HepG2 (cell line): Measurements from ENCODE around the gene ZNF584. TPM values are rescaled to one million over a fixed set of nuclear protein-coding genes. Genes with fewer than 3 reads are reported as not detected.

Source experiments
- ATAC-seq: fragments of 200-7000 bp; cut with Tn5 transposase; 3 replicates; pipeline ENCODE4 v1.9.1; 2020; ENCODE audit warnings: mild to moderate bottlenecking, moderate library complexity
- BruUV-seq: library from RNA; stranded (reverse); fragments of 400-500 nt; replicated peaks from 2 replicates; lab custom pipeline; 2021; lab: Mats Ljungman, UMichigan
- CTCF ChIA-PET: fragments of 300-600 bp; formaldehyde crosslinking; extraction: SDS; loops from one replicate; lab custom pipeline; 2021; ENCODE audit warnings: low total read pairs, inconsistent platforms, low intra/inter-chr PET ratio; lab: Yijun Ruan, JAX
- POLR2A ChIA-PET: fragments of 350-600 bp; sonication (Branson Sonifier 250); formaldehyde crosslinking; loops from one replicate; lab custom pipeline; 2020; ENCODE audit warnings: antibody characterized with exemption, inconsistent platforms; lab: Yijun Ruan, JAX
- DNase-seq: peaks from one replicate; pipeline ENCODE4 v3.0.0-alpha.2; 2015; ENCODE audit warnings: low spot score
- FAIRE-seq: peaks from 3 replicates; lab custom pipeline; 2011; peaks lifted over from hg19 to GRCh38; lab: Jason Lieb, UNC
- H2AFZ ChIP-seq: one replicate; pipeline ENCODE4 v1.6.1; 2011; ENCODE audit warnings: low read length, inconsistent platforms
- H3K27ac ChIP-seq: fragments of 300-600 bp; 3 replicates; pipeline ENCODE4 v1.8.0; 2011; ENCODE audit warnings: mixed run types, mild to moderate bottlenecking, mixed read lengths, low read length, inconsistent platforms; ENCODE audit not compliant: insufficient read depth; ENCODE audit errors: extremely low read length
- H3K27me3 ChIP-seq, 2 experiments: fragments of 200-600 bp in 1 of 2; 2 replicates in 1 of 2; 3 replicates in 1 of 2; pipeline versions ENCODE4 v1.6.0 to v1.8.0; 2011; ENCODE audit warnings: low read length in 2 of 2, mild to moderate bottlenecking in 2 of 2, moderate library complexity in 2 of 2, inconsistent platforms in 1 of 2; ENCODE audit not compliant: insufficient read depth in 2 of 2, control insufficient read depth in 1 of 2
- H3K36me3 ChIP-seq, 2 experiments: fragments of 200-600 bp in 1 of 2; replicated peaks in 1 of 2; 2 replicates in 1 of 2; 3 replicates in 1 of 2; pipeline versions ENCODE4 v1.5.1 to v1.8.0; 2011; ENCODE audit warnings: low read length in 2 of 2, inconsistent platforms in 1 of 2; ENCODE audit not compliant: insufficient read depth in 2 of 2, control insufficient read depth in 1 of 2
- H3K4me1 ChIP-seq: 2 replicates; pipeline ENCODE4 v1.5.1; 2012; ENCODE audit warnings: low read length, inconsistent platforms; ENCODE audit not compliant: insufficient read depth
- H3K4me2 ChIP-seq: 2 replicates; pipeline ENCODE4 v1.6.0; 2011; ENCODE audit warnings: low read depth, low read length, inconsistent platforms
- H3K4me3 ChIP-seq, 3 experiments: fragments of 200-600 bp in 1 of 3; sonication (generic), shearing (Covaris generic) in 1 of 3; replicated peaks in 1 of 3; 2 replicates each; pipeline ENCODE4 v1.5.1; 2011 to 2016; ENCODE audit warnings: low read length in 3 of 3, inconsistent platforms in 2 of 3, low read depth in 2 of 3, mild to moderate bottlenecking in 2 of 3, control low read depth in 1 of 3, mixed read lengths in 1 of 3; ENCODE audit not compliant: insufficient read depth in 1 of 3
- H3K79me2 ChIP-seq: one replicate; pipeline ENCODE4 v1.6.1; 2011; ENCODE audit warnings: low read length, inconsistent platforms; ENCODE audit not compliant: insufficient read depth
- H3K9ac ChIP-seq: 2 replicates; pipeline ENCODE4 v1.6.0; 2011; ENCODE audit warnings: mild to moderate bottlenecking, low read depth, low read length, inconsistent platforms; ENCODE audit not compliant: insufficient read depth
- H3K9me3 ChIP-seq: 2 replicates; pipeline ENCODE4 v1.5.1; 2012; ENCODE audit warnings: mild to moderate bottlenecking, low read length
- H4K20me1 ChIP-seq: 2 replicates; pipeline ENCODE4 v1.6.0; 2011; ENCODE audit warnings: inconsistent platforms, mild to moderate bottlenecking, low read length, moderate library complexity; ENCODE audit not compliant: insufficient read depth
- ATM ChIP-seq: fragments of 450-650 bp; IDR thresholded peaks from 2 replicates; pipeline ENCODE4 v1.7.1; 2017; ENCODE audit warnings: mild to moderate bottlenecking, borderline replicate concordance
- CENPT ChIP-seq: sonication (generic); formaldehyde crosslinking; IDR thresholded peaks from 2 replicates; pipeline ENCODE4 v1.8.0; 2022; ENCODE audit warnings: low read depth, mild to moderate bottlenecking, moderate library complexity, missing genetic modification reagents
- FOXM1 ChIP-seq: sonication (generic); formaldehyde crosslinking; IDR thresholded peaks from 2 replicates; pipeline ENCODE4 v1.5.0; 2020; ENCODE audit warnings: missing genetic modification reagents
- GATA4 ChIP-seq: sonication (generic); IDR thresholded peaks from 2 replicates; pipeline ENCODE4 v1.6.1; 2016; ENCODE audit warnings: antibody characterized with exemption, low read depth, borderline replicate concordance
- GTF3A ChIP-seq: sonication (generic); formaldehyde crosslinking; conservative IDR thresholded peaks from 2 replicates; pipeline ENCODE4 v1.4.0; 2020; ENCODE audit warnings: mild to moderate bottlenecking, missing genetic modification reagents
- HCFC1 ChIP-seq: fragments of 150-350 bp; IDR thresholded peaks from 2 replicates; pipeline ENCODE4 v1.6.1; 2014; ENCODE audit warnings: low read depth, low read length
- HNRNPUL1 ChIP-seq: fragments of 200-400 bp; formaldehyde crosslinking; IDR thresholded peaks from 2 replicates; pipeline ENCODE4 v1.6.1; 2017; ENCODE audit warnings: low read depth, mild to moderate bottlenecking, low read length, moderate library complexity
- NR1H2 ChIP-seq: sonication (generic); formaldehyde crosslinking; IDR thresholded peaks from 2 replicates; pipeline ENCODE4 v1.8.1; 2022; ENCODE audit warnings: low read depth, missing genetic modification reagents, borderline replicate concordance
- SMAD3 ChIP-seq: sonication (generic); formaldehyde crosslinking; IDR thresholded peaks from 2 replicates; pipeline ENCODE4 v1.4.0; 2020; ENCODE audit warnings: missing genetic modification reagents
- ZMAT3 ChIP-seq: sonication (generic); formaldehyde crosslinking; conservative IDR thresholded peaks from 2 replicates; pipeline ENCODE4 v1.7.0; 2021; ENCODE audit warnings: missing genetic modification reagents
- ZNF501 ChIP-seq: sonication (generic); formaldehyde crosslinking; IDR thresholded peaks from 2 replicates; pipeline ENCODE4 v1.5.1; 2020; ENCODE audit warnings: mild to moderate bottlenecking, moderate library complexity, missing genetic modification reagents
- ZNF530 ChIP-seq: sonication (generic); formaldehyde crosslinking; IDR thresholded peaks from 2 replicates; pipeline ENCODE4 v1.5.0; 2020; ENCODE audit warnings: low read depth, mild to moderate bottlenecking, missing genetic modification reagents
- ZNF713 ChIP-seq: sonication (generic); formaldehyde crosslinking; IDR thresholded peaks from 2 replicates; pipeline ENCODE4 v1.4.0; 2020; ENCODE audit warnings: mild to moderate bottlenecking, missing genetic modification reagents
- ZNF781 ChIP-seq: sonication (generic); formaldehyde crosslinking; IDR thresholded peaks from 2 replicates; pipeline ENCODE4 v1.5.1; 2020; ENCODE audit warnings: borderline replicate concordance, mild to moderate bottlenecking, missing genetic modification reagents; ENCODE audit errors: not compliant biosample characterization
- ZSCAN31 ChIP-seq: sonication (generic); formaldehyde crosslinking; IDR thresholded peaks from 2 replicates; pipeline ENCODE4 v1.5.0; 2020; ENCODE audit warnings: low read depth, mild to moderate bottlenecking, missing genetic modification reagents
- WGBS: methylation state at CpG from one replicate; pipeline ENCODE4 v1.1.6; 2017; ENCODE audit warnings: low lambda C conversion rate; 5-methylcytosine and 5-hydroxymethylcytosine counted together
- in situ Hi-C: cut with HindIII; loops from 2 replicates; pipeline ENCODE4 v1.10.0; 2017; ENCODE audit warnings: low pct_unique_long_range_greater_than_20kb; ENCODE audit not compliant: extremely low pct_ligation_motif_present
- intact Hi-C: fragments of 100-400 bp; cut with micrococcal nuclease; formaldehyde crosslinking; loops from one replicate; pipeline ENCODE4 v1.10.0; 2022; ENCODE audit not compliant: unreplicated experiment
- polyA plus RNA-seq, 8 experiments: library from polyadenylated mRNA; depleted of rRNA in 3 of 8; stranded (reverse) in 7 of 8; unstranded in 1 of 8; fragments of >200 nt; fragmentation: Illumina TruSeq in 4 of 8; extraction: Trizol in 4 of 8; gene quantifications; 2 replicates each; pipeline versions ENCODE4 v1.2.1 to v1.2.3, GENCODE V29; 2011 to 2016; ENCODE audit warnings: low read depth in 4 of 8, missing spikeins in 1 of 8, mixed read lengths in 1 of 8; ENCODE audit not compliant: insufficient read depth in 1 of 8
- total RNA-seq, 5 experiments: library from RNA; depleted of rRNA; stranded (reverse); fragments of >200 nt; fragmentation: Illumina TruSeq; extraction: Trizol; gene quantifications; 2 replicates each; pipeline ENCODE4 v1.2.3, GENCODE V29; 2016; ENCODE audit warnings: low read depth in 1 of 5

The ZNF584 gene
- total and polyA plus RNA-seq, 2 of the 13 experiments (the other 11 are each of a cell fraction or from before 2014, with no cell fraction given): 2.4 to 7.0 TPM

GRCh38 chr19:58398545-58398944 is 9.9 kb upstream of the ZNF584 start:
- 94% methylated on average over 6 of the region's 6 CpGs for WGBS
- FAIRE-seq: no peak
- Histone ChIP-seq H4K20me1 (peaks cover 17% of the 10 kb centered on the region; the same call in 1 of the 2 replicates), H3K9ac (no peak overlapping the region), H3K4me2 (no peak overlapping the region), H2AFZ (no peak overlapping the region), H3K79me2 (peaks cover 4% of the 10 kb centered on the region), H3K36me3 (peaks cover 9 to 18% of the 10 kb centered on the region in 2 experiments), H3K9me3 (no peaks in the 10 kb centered on the region), H3K4me1 (peaks cover 37% of the 10 kb centered on the region), H3K27me3 (no peaks in the 10 kb centered on the region), H3K27ac (no peak overlapping the region), H3K4me3 (no peak overlapping the region)
- ChIA-PET CTCF (no interaction called here), POLR2A (no interaction called here)
- no TSS peak for BruUV-seq
- no peak for DNase-seq
- in situ Hi-C loops (no loop called here), intact Hi-C loops (no loop called here)
- 0 out of 3 replicates have a peak, but pooled peaks have one; percentile 0 for ATAC-seq
- no peak for TF ChIP-seq ZNF530
- TF ChIP-seq ZNF501: no peak
- no peak for TF ChIP-seq ZSCAN31
- TF ChIP-seq NR1H2 (CRISPR knock-in tag): no peak
- no peak for TF ChIP-seq ZNF781 (CRISPR knock-in tag)
- no peak for TF ChIP-seq FOXM1 (CRISPR knock-in tag)
- no peak for TF ChIP-seq HCFC1
- TF ChIP-seq SMAD3: no peak
- no peak for TF ChIP-seq HNRNPUL1
- TF ChIP-seq, all 625 proteins: peak for 0

DNA sequence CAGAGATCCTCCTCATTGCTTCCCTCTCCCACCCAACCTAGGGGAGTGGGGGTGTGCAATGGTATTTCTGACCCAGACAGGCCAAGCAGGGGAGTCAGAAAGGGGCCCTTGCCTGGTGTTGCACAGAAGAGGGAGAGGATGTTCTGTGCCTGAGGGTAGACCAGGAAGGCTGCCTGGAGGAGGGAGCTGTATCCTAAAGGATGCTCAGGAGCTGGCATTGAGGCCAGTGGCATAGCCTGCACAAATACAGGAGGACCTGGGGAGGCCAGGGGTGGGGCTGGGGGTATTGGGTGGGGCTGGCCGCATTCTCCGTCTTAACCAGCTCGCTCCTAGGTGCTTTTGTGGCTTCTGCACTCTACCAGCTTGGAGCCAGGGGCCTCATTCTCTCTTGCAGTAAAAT is 8.5 kb upstream of the ZNF584 start:
- in situ Hi-C loops: no loop called here
- FAIRE-seq: no peak
- TF ChIP-seq CENPT (CRISPR knock-in tag) (no peak), GTF3A (CRISPR knock-in tag) (no peak), GATA4 (no peak), ATM (no peak), ZMAT3 (no peak), ZNF713 (no peak)

More for the DNA sequence above, 8.5 kb upstream of the ZNF584 start:
- ATAC-seq: no peak
- H3K79me2 ChIP-seq: peaks cover 4% of the 10 kb centered on the region
- peaks cover 4% of the 10 kb centered on the region; the same call in 1 of the 2 replicates for H4K20me1 ChIP-seq
- H3K4me3 ChIP-seq: peak overlapping the region in 2 of 3 experiments; percentile 44 to 76; a peak in 1 of 6 replicates
- peak overlapping the region; percentile 61; the same call in 1 of the 2 replicates for H3K9ac ChIP-seq
- ChIA-PET POLR2A (no interaction called here), CTCF (no interaction called here)
- peak overlapping the region; percentile 89 for H3K4me2 ChIP-seq
- BruUV-seq: no TSS peak
- no peaks in the 10 kb centered on the region for H3K9me3 ChIP-seq
- no peaks in the 10 kb centered on the region for H3K27me3 ChIP-seq
- H2AFZ ChIP-seq: no peak overlapping the region
- H3K27ac ChIP-seq: peak overlapping the region; percentile 21
- intact Hi-C loops: loop anchor here (2.0 kb wide), 1 partner anchor 13 kb away; the partner anchor contains the start of gene RPS5
- peaks cover 44% of the 10 kb centered on the region for H3K4me1 ChIP-seq
- no CpG with 5 or more reads among the region's 3 CpGs for WGBS
- DNase-seq: no peak
- H3K36me3 ChIP-seq: peaks cover 1 to 4% of the 10 kb centered on the region in 2 experiments; a peak in 3 of 5 replicates
